ENCODE results near the gene STRA6. TPM values are rescaled to one million over a fixed set of nuclear protein-coding genes. Genes with fewer than 3 reads are reported as not detected.
A peak's percentile ranks its signal among the peaks of the same experiment; 100 is the strongest.

STRA6 gene
- total RNA-seq, 4 donors from 2014 or later, result not detected

GRCh38 chr15:74180881-74181602, 21.5 kb downstream of the STRA6 start:
- TF ChIP-seq CTCF (IDR thresholded peaks at IDR 0.05) (no peak), POLR2A (IDR thresholded peaks at IDR 0.05) (no peak)
- intact Hi-C loops (cut with DNase I), result no loop called here
- no peak overlapping the region for H3K27ac ChIP-seq
- no peaks in the 10 kb centered on the region for H3K27me3 ChIP-seq
- DNase-seq, result peak in 1 of 2 donors; percentile 1
- 89 to 93% methylated on average over 13 to 15 of the region's 21 CpGs for whole genome bisulfite sequencing, 2 donors
- H3K9me3 ChIP-seq, result no peaks in the 10 kb centered on the region
- no peaks in the 10 kb centered on the region for H3K36me3 ChIP-seq
- no peak overlapping the region for H3K4me3 ChIP-seq (replicated peaks in 1 of 3)
- H3K4me1 ChIP-seq, result peaks cover 18 to 40% of the 10 kb centered on the region in 2 donors

GRCh38 chr15:74179983-74180880, 22.4 kb downstream of the STRA6 start:
- peaks cover 18 to 48% of the 10 kb centered on the region in 2 donors for H3K4me1 ChIP-seq
- WGBS, 2 donors, result 78 to 80% methylated on average over 9 to 13 of the region's 17 CpGs
- H3K4me3 ChIP-seq (replicated peaks in 1 of 3), result no peak overlapping the region
- H3K27me3 ChIP-seq, result no peaks in the 10 kb centered on the region
- no peaks in the 10 kb centered on the region for H3K36me3 ChIP-seq
- no peaks in the 10 kb centered on the region for H3K9me3 ChIP-seq
- intact Hi-C loops (cut with DNase I), result no loop called here
- H3K27ac ChIP-seq, result peak overlapping the region in 2 of 3 donors; percentile 49 to 70
- TF ChIP-seq POLR2A (IDR thresholded peaks at IDR 0.05) (no peak), CTCF (IDR thresholded peaks at IDR 0.05) (no peak)
- DNase-seq, result no peak

GRCh38 chr15:74179101-74179841, 23.3 kb downstream of the STRA6 start:
- intact Hi-C loops (cut with DNase I), result no loop called here
- no peaks in the 10 kb centered on the region for H3K36me3 ChIP-seq
- no peaks in the 10 kb centered on the region for H3K27me3 ChIP-seq
- H3K4me3 ChIP-seq (replicated peaks in 1 of 3), result no peak overlapping the region
- peaks cover 25 to 58% of the 10 kb centered on the region in 2 donors for H3K4me1 ChIP-seq
- H3K27ac ChIP-seq, result peak overlapping the region; percentile 33 to 70 (median 49)
- 34 to 60% methylated on average over 6 to 12 of the region's 13 CpGs for WGBS, 2 donors
- TF ChIP-seq CTCF (IDR thresholded peaks at IDR 0.05) (no peak), POLR2A (IDR thresholded peaks at IDR 0.05) (no peak)
- H3K9me3 ChIP-seq, result no peaks in the 10 kb centered on the region
- peak; percentile 96 to 97 for DNase-seq

- intact Hi-C loops (cut with DNase I), result no loop called here
- TF ChIP-seq POLR2A (IDR thresholded peaks at IDR 0.05), result no peak
- no peak for TF ChIP-seq CTCF (IDR thresholded peaks at IDR 0.05)
- 86 to 87% methylated on average over 7 of the region's 7 CpGs for WGBS, 2 donors
- H3K27ac ChIP-seq, result peak overlapping the region; percentile 33 to 70 (median 49)
- H3K36me3 ChIP-seq, result no peaks in the 10 kb centered on the region
- peaks cover 33 to 66% of the 10 kb centered on the region in 2 donors for H3K4me1 ChIP-seq
- no peaks in the 10 kb centered on the region for H3K27me3 ChIP-seq
- H3K4me3 ChIP-seq (replicated peaks in 1 of 3), result no peak overlapping the region
- no peaks in the 10 kb centered on the region for H3K9me3 ChIP-seq
- DNase-seq, result no peak
Observed at GRCh38 chr15:74178326-74179100, 24.1 kb downstream of the STRA6 start.

Data from thyroid gland (tissue), 4 donors.